K562 (cell line): ENCODE data around the gene ZNF318. TPM values are rescaled to one million over a fixed set of nuclear protein-coding genes. Genes with fewer than 3 reads are reported as not detected.

Experiments
- ARID1B ChIP-seq: fragments of 450-650 bp; IDR thresholded peaks from 2 replicates; pipeline ENCODE4 v1.6.1; 2016; ENCODE audit warnings: antibody characterized with exemption, mild to moderate bottlenecking, inconsistent platforms
- BRF1 ChIP-seq: IDR thresholded peaks from 3 replicates; pipeline ENCODE4 v1.6.1; 2011; ENCODE audit warnings: borderline replicate concordance, mild to moderate bottlenecking; ENCODE audit not compliant: insufficient read length; ENCODE audit errors: extremely low read depth
- CEBPG ChIP-seq, 3 experiments: fragments of 200-800 bp in 1 of 3; sonication (Bioruptor generic) in 1 of 3; sonication (generic) in 1 of 3; formaldehyde crosslinking in 1 of 3; IDR thresholded peaks in 2 of 3; conservative IDR thresholded peaks in 1 of 3; 2 replicates each; pipeline versions ENCODE4 v1.6.1 to v1.8.0; 2016 to 2022; ENCODE audit warnings: missing compliant biosample characterization in 2 of 3, missing genetic modification characterization in 2 of 3, mild to moderate bottlenecking in 1 of 3, missing genetic modification reagents in 1 of 3
- DMBX1 ChIP-seq: fragments of 250-450 bp; sonication (Bioruptor Pico); IDR thresholded peaks from 2 replicates; pipeline ENCODE4 v1.8.0; 2022; ENCODE audit warnings: inconsistent platforms, mild to moderate bottlenecking, moderate library complexity, borderline replicate concordance
- HDAC6 ChIP-seq: IDR thresholded peaks from 2 replicates; pipeline ENCODE4 v1.6.1; 2012; ENCODE audit warnings: low read depth, mild to moderate bottlenecking, control low read depth, inconsistent platforms, low read length, moderate library complexity
- MED1 ChIP-seq: sonication (generic); formaldehyde crosslinking; IDR thresholded peaks from 2 replicates; pipeline ENCODE4 v1.8.1; 2023; ENCODE audit warnings: missing genetic modification reagents, borderline replicate concordance
- MTA2 ChIP-seq: fragments of 450-650 bp; IDR thresholded peaks from 2 replicates; pipeline ENCODE4 v1.6.1; 2016; ENCODE audit warnings: low read depth
- MXD1 ChIP-seq: fragments of 250-450 bp; sonication (Bioruptor Pico); IDR thresholded peaks from 2 replicates; pipeline ENCODE4 v1.8.0; 2021; ENCODE audit warnings: borderline replicate concordance, mild to moderate bottlenecking, moderate library complexity; ENCODE audit not compliant: poor library complexity, severe bottlenecking
- NCOA6 ChIP-seq: fragments of 450-650 bp; IDR thresholded peaks from 2 replicates; pipeline ENCODE4 v1.6.1; 2017; ENCODE audit warnings: mild to moderate bottlenecking
- NFXL1 ChIP-seq: fragments of 450-650 bp; formaldehyde crosslinking; IDR thresholded peaks from 2 replicates; pipeline ENCODE4 v1.4.0; 2021; ENCODE audit warnings: mild to moderate bottlenecking
- POLR2AphosphoS2 ChIP-seq: IDR thresholded peaks from 2 replicates; pipeline ENCODE4 v1.6.1; 2012; ENCODE audit warnings: low read length, improper control_type of control experiment
- POLR2G ChIP-seq: fragments of 200-400 bp; formaldehyde crosslinking; IDR thresholded peaks from 2 replicates; pipeline ENCODE4 v1.6.1; 2017; ENCODE audit warnings: low read depth, mild to moderate bottlenecking, antibody characterized with exemption, low read length, moderate library complexity
- RAD21 ChIP-seq, 2 experiments: fragments of 250-450 bp in 1 of 2; fragments of 450-650 bp in 1 of 2; sonication (Bioruptor Pico) in 1 of 2; formaldehyde crosslinking in 1 of 2; IDR thresholded peaks in 1 of 2; conservative IDR thresholded peaks in 1 of 2; 2 replicates each; pipeline versions ENCODE4 v1.4.0 to v1.8.0; 2020 to 2022; ENCODE audit warnings: mild to moderate bottlenecking in 2 of 2, moderate library complexity in 1 of 2
- SPI1 ChIP-seq: IDR thresholded peaks from 2 replicates; pipeline ENCODE4 v1.6.1; 2011; ENCODE audit warnings: low read depth, low read length, control low read depth, borderline replicate concordance
- SRF ChIP-seq, 2 experiments: fragments of 250-450, 450-650 bp in 1 of 2; sonication (Bioruptor Pico) in 1 of 2; sonication (generic) in 1 of 2; formaldehyde crosslinking; IDR thresholded peaks; 2 replicates each; pipeline versions ENCODE4 v1.5.0 to v1.5.1; 2020 to 2022; ENCODE audit warnings: mild to moderate bottlenecking in 1 of 2, missing genetic modification reagents in 1 of 2
- TAF15 ChIP-seq: fragments of 200-400 bp; formaldehyde crosslinking; IDR thresholded peaks from 2 replicates; pipeline ENCODE4 v1.6.1; 2017; ENCODE audit warnings: mild to moderate bottlenecking, low read depth, low read length, moderate library complexity
- TAL1 ChIP-seq: fragments of 450-650 bp; IDR thresholded peaks from 2 replicates; pipeline ENCODE4 v1.6.1; 2016; ENCODE audit warnings: mild to moderate bottlenecking
- TRIM25 ChIP-seq: fragments of 450-650 bp; IDR thresholded peaks from 2 replicates; pipeline ENCODE4 v1.7.0; 2016; ENCODE audit warnings: borderline replicate concordance
- ZKSCAN3 ChIP-seq: fragments of 250-450 bp; sonication (Bioruptor Pico); IDR thresholded peaks from 2 replicates; pipeline ENCODE4 v1.4.0; 2020
- ZKSCAN8 ChIP-seq: fragments of 200-800 bp; sonication (Bioruptor generic); IDR thresholded peaks from 2 replicates; pipeline ENCODE4 v1.6.1; 2016; ENCODE audit warnings: missing genetic modification characterization, missing compliant biosample characterization
- ZNF785 ChIP-seq: fragments of 250-450 bp; sonication (Bioruptor Pico); IDR thresholded peaks from 2 replicates; pipeline ENCODE4 v1.4.0; 2020; ENCODE audit warnings: mild to moderate bottlenecking
- polyA plus RNA-seq, 8 experiments: library from polyadenylated mRNA; depleted of rRNA in 4 of 8; stranded (reverse) in 5 of 8; unstranded in 3 of 8; fragments of >200 nt; fragmentation: Nextera tagmentation in 2 of 8; fragmentation: Illumina TruSeq in 1 of 8; extraction: Ambion mirVana in 2 of 8; extraction: Trizol in 1 of 8; gene quantifications; 2 replicates each; pipeline versions ENCODE4 v1.2.1 to v1.2.3, GENCODE V29; 2011 to 2014; ENCODE audit warnings: inconsistent platforms in 1 of 8, missing spikeins in 1 of 8
- total RNA-seq, 7 experiments: library from RNA; depleted of rRNA in 6 of 7; stranded (reverse); fragments of >200 nt in 6 of 7; fragmentation: Illumina TruSeq in 2 of 7; extraction: Trizol in 2 of 7; gene quantifications; 2 replicates each; pipeline versions ENCODE4 v1.2.1 to v1.2.3, GENCODE V29; 2011 to 2021; ENCODE audit warnings: low replicate concordance in 1 of 7
- TF ChIP-seq, protein P1 (sequence below): sonication (generic); formaldehyde crosslinking; IDR thresholded peaks from 2 replicates; pipeline ENCODE4 v1.8.0; 2022; ENCODE audit warnings: missing genetic modification reagents, mild to moderate bottlenecking, borderline replicate concordance

The ZNF318 gene
- total and polyA plus RNA-seq, 9 of the 15 experiments (the other 6 are each of a cell fraction or from before 2014, with no cell fraction given): 3.2 to 19.0 (median 9.2) TPM

- TF ChIP-seq, protein P1, sequence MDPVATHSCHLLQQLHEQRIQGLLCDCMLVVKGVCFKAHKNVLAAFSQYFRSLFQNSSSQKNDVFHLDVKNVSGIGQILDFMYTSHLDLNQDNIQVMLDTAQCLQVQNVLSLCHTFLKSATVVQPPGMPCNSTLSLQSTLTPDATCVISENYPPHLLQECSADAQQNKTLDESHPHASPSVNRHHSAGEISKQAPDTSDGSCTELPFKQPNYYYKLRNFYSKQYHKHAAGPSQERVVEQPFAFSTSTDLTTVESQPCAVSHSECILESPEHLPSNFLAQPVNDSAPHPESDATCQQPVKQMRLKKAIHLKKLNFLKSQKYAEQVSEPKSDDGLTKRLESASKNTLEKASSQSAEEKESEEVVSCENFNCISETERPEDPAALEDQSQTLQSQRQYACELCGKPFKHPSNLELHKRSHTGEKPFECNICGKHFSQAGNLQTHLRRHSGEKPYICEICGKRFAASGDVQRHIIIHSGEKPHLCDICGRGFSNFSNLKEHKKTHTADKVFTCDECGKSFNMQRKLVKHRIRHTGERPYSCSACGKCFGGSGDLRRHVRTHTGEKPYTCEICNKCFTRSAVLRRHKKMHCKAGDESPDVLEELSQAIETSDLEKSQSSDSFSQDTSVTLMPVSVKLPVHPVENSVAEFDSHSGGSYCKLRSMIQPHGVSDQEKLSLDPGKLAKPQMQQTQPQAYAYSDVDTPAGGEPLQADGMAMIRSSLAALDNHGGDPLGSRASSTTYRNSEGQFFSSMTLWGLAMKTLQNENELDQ: no peak
- TF ChIP-seq SRF (CRISPR knock-in tag; IDR thresholded peaks at IDR 0.05) (peak in 1 of 2 experiments; percentile 92; a peak in 1 of 4 replicates), DMBX1 (no peak), TRIM25 (no peak), POLR2AphosphoS2 (no peak), TAL1 (no peak), RAD21 (CRISPR knock-in tag; conservative IDR thresholded peaks at IDR 0.05 in 1 of 2, IDR thresholded peaks at IDR 0.05 in 1 of 2) (no peak), MXD1 (no peak), CEBPG (CRISPR knock-in tag; IDR thresholded peaks at IDR 0.05) (no peak), CEBPG (tag; conservative IDR thresholded peaks at IDR 0.05 in 1 of 2, IDR thresholded peaks at IDR 0.05 in 1 of 2) (no peak), POLR2G (no peak), SPI1 (no peak), MED1 (CRISPR knock-in tag) (no peak), TAF15 (no peak), ARID1B (no peak), NFXL1 (no peak), ZNF785 (CRISPR knock-in tag) (no peak), MTA2 (no peak), BRF1 (no peak), NCOA6 (no peak), ZKSCAN8 (CRISPR knock-in tag) (no peak), HDAC6 (no peak), ZKSCAN3 (no peak)
These were observed 61.1 kb downstream of the ZNF318 start, which contains the start of gene CRIP3 (continued) for GRCh38 chr6:43308101-43308989.
